Aorta (tissue), 5 donors: ENCODE measurements around the gene MAB21L1. TPM values are rescaled to one million over a fixed set of nuclear protein-coding genes. Genes with fewer than 3 reads are reported as not detected.

ENCODE experiments used
- ATAC-seq: fragments of 200-7000 bp; cut with Tn5 transposase; one replicate; pipeline ENCODE4 v1.9.1; 2022; ENCODE audit warnings: moderate library complexity; ENCODE audit not compliant: low FRiP score
- DNase-seq, 2 donors: peaks; one replicate each; pipeline ENCODE4 v3.0.0-alpha.2; 2020
- H3K27ac ChIP-seq, 2 donors: one replicate each; pipeline ENCODE4 v1.5.1; 2013; ENCODE audit warnings: low read length in 2 of 2, mild to moderate bottlenecking in 2 of 2, moderate library complexity in 2 of 2, control low read depth in 1 of 2, inconsistent platforms in 1 of 2, low read depth in 1 of 2
- H3K27me3 ChIP-seq, 2 donors: one replicate each; pipeline ENCODE4 v1.6.1; 2013; ENCODE audit warnings: control low read depth in 1 of 2, low read length in 1 of 2, mild to moderate bottlenecking in 1 of 2, moderate library complexity in 1 of 2; ENCODE audit not compliant: insufficient read depth in 2 of 2, control insufficient read depth in 1 of 2
- H3K36me3 ChIP-seq, 2 donors: one replicate each; pipeline ENCODE4 v1.6.1; 2013; ENCODE audit warnings: control low read depth in 1 of 2, low read length in 1 of 2, mild to moderate bottlenecking in 1 of 2; ENCODE audit not compliant: insufficient read depth in 2 of 2, control insufficient read depth in 1 of 2
- H3K4me1 ChIP-seq, 2 donors: one replicate each; pipeline ENCODE4 v1.6.1; 2013; ENCODE audit warnings: low read length in 2 of 2, control low read depth in 1 of 2, mild to moderate bottlenecking in 1 of 2, moderate library complexity in 1 of 2; ENCODE audit not compliant: insufficient read depth in 2 of 2, control insufficient read depth in 1 of 2
- H3K4me3 ChIP-seq, 2 donors: one replicate each; pipeline ENCODE4 v1.5.1; 2013; ENCODE audit warnings: low read length in 2 of 2, control low read depth in 1 of 2, mild to moderate bottlenecking in 1 of 2
- H3K9me3 ChIP-seq: one replicate; pipeline ENCODE4 v1.6.1; 2013; ENCODE audit warnings: mild to moderate bottlenecking, low read length; ENCODE audit not compliant: control insufficient read depth
- WGBS, 2 donors: extraction: QIAGEN DNeasy Blood & Tissue Kit; methylation state at CpG; one replicate each; pipeline ENCODE4 v1.1.7; 2013; 5-methylcytosine and 5-hydroxymethylcytosine counted together
- intact Hi-C, 2 donors: fragments of 100-400 bp; cut with DNase I; formaldehyde crosslinking; loops; one replicate each; pipeline versions ENCODE4 v1.14.2 to v1.15.0; 2022
- long read RNA-seq, 2 donors: library from polyadenylated mRNA; unstranded; transcript quantifications; one replicate each; pipeline ENCODE4 v2.0.0, GENCODE V29; 2020 to 2021
- polyA plus RNA-seq, 2 donors: library from polyadenylated mRNA; stranded (reverse); fragments of 200-250 nt; gene quantifications; one replicate each; pipeline ENCODE4 v1.2.3, GENCODE V29; 2013
- total RNA-seq, 2 donors: library from RNA; stranded (reverse); fragmentation: NEBNext Ultra II Directional; extraction: Animal tissue kit (Norgen Biotek cat#: 25700); gene quantifications; one replicate each; pipeline ENCODE4 v1.2.1, GENCODE V29; 2021
- donor health status: healthy with polysubstance abuse.
- donor health status: Bipolar disorder and iron deficiency.
- donor health status: DM: no; HTN: no; CAD: no.
- donor health status: DM: no; HTN: no; CAD: no.
- donor health status: DM: yes; HTN: yes; CAD: no.

The MAB21L1 gene
- total RNA-seq (under 1 TPM; 0.32 to 0.36 TPM), polyA plus RNA-seq (under 1 TPM in 1 of 2 donors, not detected in 1; 0.38 TPM)
- long read RNA-seq, donor 1, partial matches to known transcripts = 0 of 3 reads
- long read RNA-seq, donor 1, other reads (novel, unspliced or antisense) = 0 of 3 reads
- long read RNA-seq, donor 2, partial matches to known transcripts = 0 of 1 reads
- long read RNA-seq, donor 2, other reads (novel, unspliced or antisense) = 0 of 1 reads

DNA sequence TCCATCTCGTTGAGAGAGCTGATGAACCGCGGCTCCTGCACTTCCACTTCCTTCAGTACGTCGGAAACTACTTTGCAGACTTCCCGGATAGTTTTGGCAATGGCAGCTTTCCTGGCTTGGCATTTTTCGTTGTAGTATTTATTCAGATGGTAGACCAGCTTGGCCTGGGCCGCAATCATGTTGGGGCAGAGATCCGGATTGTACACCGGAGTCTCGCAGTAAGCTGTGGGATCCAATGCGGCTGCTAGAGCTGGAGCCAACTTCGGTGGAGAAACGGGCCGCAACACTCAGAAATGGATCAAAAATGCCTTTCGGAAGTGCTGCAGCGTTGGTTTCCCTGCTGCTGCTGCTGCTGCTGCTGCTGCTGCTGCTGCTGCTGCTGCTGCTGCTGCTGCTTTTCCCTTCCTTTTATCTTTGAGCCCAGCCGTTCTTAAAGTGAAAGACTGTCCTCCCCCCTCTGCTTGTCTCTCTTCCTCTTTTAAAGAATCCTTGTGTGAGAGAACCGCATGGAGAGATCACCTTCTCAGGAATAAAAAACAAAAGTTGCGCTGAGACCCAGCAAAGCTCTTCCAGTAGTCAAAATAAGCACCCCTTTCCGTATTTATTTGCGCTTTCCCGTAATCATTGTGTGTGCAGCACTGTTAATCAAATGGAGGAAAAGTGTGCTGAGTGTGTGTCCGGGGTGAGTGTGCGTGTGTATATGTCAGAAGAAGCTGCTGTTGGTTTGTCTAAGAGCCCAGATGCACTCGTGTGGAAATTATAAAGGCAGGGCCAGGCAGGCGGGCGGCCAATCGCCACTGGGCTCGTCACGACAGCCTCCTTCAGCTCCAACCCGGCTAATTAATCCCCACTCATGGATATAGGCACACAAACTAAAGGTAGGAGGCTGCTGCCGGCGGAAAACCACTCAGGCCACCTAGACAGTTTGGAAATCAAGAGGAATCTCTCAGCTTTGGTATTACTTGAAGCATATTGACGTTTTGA lies at the start of gene MAB21L1:
TSS of gene MAB21L1 (minus strand) at position 730 of the 984 bp plus-strand sequence. CDS start at position 179, 551 bp downstream.
- intact Hi-C loops = no loop called here
- peak within 1 kb of the TSS in 1 of 2 donors; percentile 0 for H3K27ac ChIP-seq
- H3K4me3 ChIP-seq = peak within 1 kb of the TSS in 1 of 2 donors; percentile 5
- DNase-seq = peak in 1 of 2 donors; percentile 75
- WGBS, 2 donors = 37 to 39% methylated on average over 35 of the region's 35 CpGs
- H3K9me3 ChIP-seq = no peaks in the 10 kb centered on the region
- H3K36me3 ChIP-seq = no peaks in the 10 kb centered on the region
- no peak for ATAC-seq
- no peaks in the 10 kb centered on the region for H3K4me1 ChIP-seq
- no peaks in the 10 kb centered on the region for H3K27me3 ChIP-seq

DNA sequence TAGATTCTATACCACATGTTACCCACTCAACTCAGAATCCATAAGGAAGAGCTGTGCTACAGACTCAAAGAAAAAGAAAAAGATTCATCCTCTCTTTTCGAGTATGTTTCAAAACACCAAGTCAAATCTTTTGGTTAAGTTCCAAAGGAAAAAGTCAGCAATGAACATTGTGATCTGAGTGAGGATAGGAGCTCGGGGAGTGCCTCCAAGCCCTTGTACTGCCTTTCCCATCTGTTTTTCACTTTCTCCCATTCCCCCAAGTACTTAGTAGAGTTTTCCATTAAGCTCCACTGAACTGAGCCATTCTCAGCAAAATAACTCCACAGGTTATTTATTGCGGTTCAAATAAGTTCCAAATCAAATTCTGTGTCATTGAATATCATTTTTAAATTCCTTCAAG lies 47.7 kb upstream of the MAB21L1 start:
- intact Hi-C loops = no loop called here
- no peaks in the 10 kb centered on the region for H3K4me1 ChIP-seq
- 60 to 71% methylated on average over 3 of the region's 3 CpGs for WGBS, 2 donors
- no peak overlapping the region for H3K4me3 ChIP-seq
- H3K27me3 ChIP-seq = no peaks in the 10 kb centered on the region
- no peaks in the 10 kb centered on the region for H3K9me3 ChIP-seq
- no peaks in the 10 kb centered on the region for H3K36me3 ChIP-seq
- no peak for ATAC-seq
- no peak for DNase-seq
- no peak overlapping the region for H3K27ac ChIP-seq

DNA sequence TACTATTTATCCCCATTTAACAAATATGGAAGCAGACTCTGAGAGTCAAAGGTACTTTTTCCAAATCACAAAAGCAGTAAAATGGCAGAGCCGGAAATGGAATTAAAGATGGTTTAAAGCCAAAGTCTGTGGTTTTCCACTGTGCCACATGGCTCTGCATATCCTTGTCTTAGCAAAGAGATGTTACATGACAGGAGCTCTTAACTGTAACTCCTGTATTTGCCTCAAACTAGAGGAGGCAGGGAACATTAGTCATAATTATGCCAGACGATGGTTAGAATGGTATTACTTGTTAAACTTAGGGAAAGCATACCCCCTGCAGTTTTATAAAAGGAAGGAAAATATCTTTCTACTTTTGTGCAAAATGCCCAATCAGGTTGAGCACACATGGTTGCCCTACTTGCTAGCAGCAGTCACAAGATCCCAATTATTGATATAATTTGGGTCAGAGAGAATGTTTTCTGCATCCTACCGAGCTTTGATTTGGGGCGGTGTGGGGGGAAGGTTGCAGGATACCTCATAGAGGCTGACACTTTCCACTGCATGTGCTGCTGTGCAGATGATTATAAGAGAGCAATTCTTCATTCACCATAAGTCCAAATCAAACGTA lies 42.0 kb upstream of the MAB21L1 start:
- Histone ChIP-seq H3K27ac (no peak overlapping the region), H3K27me3 (no peaks in the 10 kb centered on the region), H3K9me3 (no peaks in the 10 kb centered on the region), H3K36me3 (no peaks in the 10 kb centered on the region), H3K4me3 (no peak overlapping the region), H3K4me1 (no peaks in the 10 kb centered on the region)
- DNase-seq (no peak), ATAC-seq (no peak)
- intact Hi-C loops = no loop called here
- 80 to 88% methylated on average over 5 of the region's 5 CpGs for WGBS, 2 donors

DNA sequence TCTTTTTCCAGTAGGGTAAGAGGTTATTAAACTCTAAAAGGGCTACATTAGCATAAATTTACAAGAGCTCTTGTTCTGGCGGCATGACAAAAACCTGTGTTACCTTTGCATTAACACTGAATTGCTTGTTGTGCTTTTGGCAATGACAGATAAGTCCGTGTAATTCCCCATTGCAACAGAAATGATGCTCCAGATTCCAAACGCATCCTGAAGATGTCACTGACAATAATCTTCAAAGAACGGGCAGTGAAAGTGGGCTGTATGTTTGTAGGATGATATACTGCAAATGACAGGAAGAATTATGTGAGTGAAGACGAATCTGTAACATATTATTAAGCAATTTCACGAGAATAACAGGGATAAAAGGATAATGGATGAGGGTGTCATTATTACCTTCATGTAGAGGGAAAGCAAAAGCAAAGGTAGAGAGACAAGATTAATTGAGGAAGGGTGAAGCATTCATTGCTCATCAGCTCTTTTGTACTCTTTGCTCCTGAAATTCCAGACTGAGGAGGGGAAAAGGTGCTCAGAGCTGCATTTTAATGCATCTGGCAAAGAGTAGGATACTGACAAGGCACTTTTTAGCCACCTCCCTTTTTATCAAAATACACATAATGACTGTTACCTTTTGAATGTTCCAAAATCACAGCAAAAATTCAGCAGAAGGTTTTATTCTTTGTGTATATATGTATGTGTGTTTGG lies 38.5 kb upstream of the MAB21L1 start:
- no peaks in the 10 kb centered on the region for H3K9me3 ChIP-seq
- H3K27ac ChIP-seq = no peak overlapping the region
- ATAC-seq = no peak
- no peaks in the 10 kb centered on the region for H3K36me3 ChIP-seq
- no peak for DNase-seq
- H3K4me3 ChIP-seq = no peak overlapping the region
- intact Hi-C loops = no loop called here
- no peaks in the 10 kb centered on the region for H3K27me3 ChIP-seq
- 71 to 83% methylated on average over 6 of the region's 6 CpGs for WGBS, 2 donors
- H3K4me1 ChIP-seq = no peaks in the 10 kb centered on the region

DNA sequence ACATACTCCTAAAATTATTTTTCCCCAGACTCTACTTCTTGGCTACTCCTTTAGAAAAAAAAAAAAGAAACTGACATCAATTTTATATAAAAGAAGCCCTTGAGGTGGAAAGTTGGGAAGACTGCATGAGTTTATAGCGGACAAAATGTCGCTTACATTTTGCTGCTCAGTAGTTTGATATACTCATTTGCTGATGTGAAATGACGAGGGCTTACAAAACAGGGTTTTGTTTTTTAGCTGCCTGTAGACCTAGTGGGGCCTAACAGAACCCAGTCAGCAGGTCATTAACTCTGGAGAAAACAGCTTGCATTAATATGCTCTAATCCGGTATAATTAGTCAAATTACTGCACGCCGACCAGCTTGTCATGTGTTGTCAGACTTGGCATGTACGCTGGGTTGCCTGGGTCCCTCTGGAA lies 37.6 kb upstream of the MAB21L1 start:
- intact Hi-C loops = no loop called here
- DNase-seq = no peak
- Histone ChIP-seq H3K4me1 (no peaks in the 10 kb centered on the region), H3K27ac (no peak overlapping the region), H3K9me3 (no peaks in the 10 kb centered on the region), H3K36me3 (no peaks in the 10 kb centered on the region), H3K27me3 (no peaks in the 10 kb centered on the region), H3K4me3 (no peak overlapping the region)
- no peak for ATAC-seq
- 87 to 93% methylated on average over 7 of the region's 7 CpGs for WGBS, 2 donors

DNA sequence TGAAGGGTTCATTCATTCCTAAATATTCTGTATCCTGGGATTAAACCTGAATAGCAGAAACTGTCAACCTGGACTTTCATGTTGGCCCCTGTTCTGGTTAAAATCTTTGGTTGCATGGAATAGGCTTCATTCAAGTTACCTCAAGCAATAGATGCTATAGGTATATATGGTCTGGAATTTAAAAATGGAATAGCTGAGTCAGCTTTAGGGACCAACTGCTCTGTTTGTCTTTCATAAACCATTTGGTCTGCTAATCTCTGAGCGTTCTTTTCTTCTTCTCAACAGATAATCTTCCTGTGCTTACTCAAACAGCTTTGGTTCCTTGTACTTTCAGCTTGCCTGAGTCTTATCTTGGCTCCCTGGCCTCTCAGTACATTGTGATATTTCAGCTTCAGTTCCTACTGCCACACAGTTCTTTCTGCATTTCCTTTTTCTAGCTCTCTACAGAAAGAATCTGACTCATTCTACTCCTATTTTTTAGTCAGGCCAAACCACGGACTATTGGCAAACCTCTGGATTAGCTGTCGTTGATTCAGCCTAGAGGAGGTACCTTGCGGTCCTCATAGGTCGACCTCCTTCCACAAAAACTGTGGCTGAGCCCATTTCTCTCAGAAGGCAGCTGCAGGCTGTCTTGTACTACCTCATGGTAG lies 35.9 kb upstream of the MAB21L1 start:
- no peaks in the 10 kb centered on the region for H3K36me3 ChIP-seq
- intact Hi-C loops = no loop called here
- H3K27me3 ChIP-seq = no peaks in the 10 kb centered on the region
- no peak overlapping the region for H3K4me3 ChIP-seq
- DNase-seq (no peak), ATAC-seq (peak; percentile 56)
- WGBS, 2 donors = 16 to 19% methylated on average over 5 of the region's 5 CpGs
- no peaks in the 10 kb centered on the region for H3K9me3 ChIP-seq
- no peaks in the 10 kb centered on the region for H3K4me1 ChIP-seq
- H3K27ac ChIP-seq = no peak overlapping the region

DNA sequence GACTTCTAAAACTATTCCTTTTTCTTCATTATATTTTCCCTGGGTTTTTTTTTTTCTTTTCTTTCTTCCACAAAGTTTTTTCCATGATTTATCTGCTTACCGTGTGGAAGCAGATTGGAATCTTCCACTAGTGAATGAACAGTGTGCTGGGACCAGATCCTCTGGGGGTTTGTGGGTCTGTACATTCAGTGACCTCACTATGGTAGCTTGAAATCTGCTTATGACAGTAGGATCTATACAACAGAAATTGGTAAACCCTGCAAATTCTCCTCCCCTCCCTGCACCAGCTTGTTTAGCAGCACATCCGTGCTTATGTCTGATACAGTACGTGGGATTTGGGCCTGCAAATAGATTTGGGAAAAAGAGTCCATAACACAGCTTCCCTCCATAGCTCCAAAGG lies 26.0 kb upstream of the MAB21L1 start:
- intact Hi-C loops = no loop called here
- no peaks in the 10 kb centered on the region for H3K9me3 ChIP-seq
- 64 to 78% methylated on average over 3 of the region's 3 CpGs for WGBS, 2 donors
- ATAC-seq = no peak
- no peak overlapping the region for H3K4me3 ChIP-seq
- no peaks in the 10 kb centered on the region for H3K27me3 ChIP-seq
- DNase-seq = no peak
- H3K27ac ChIP-seq = no peak overlapping the region
- no peaks in the 10 kb centered on the region for H3K36me3 ChIP-seq
- H3K4me1 ChIP-seq = no peaks in the 10 kb centered on the region

DNA sequence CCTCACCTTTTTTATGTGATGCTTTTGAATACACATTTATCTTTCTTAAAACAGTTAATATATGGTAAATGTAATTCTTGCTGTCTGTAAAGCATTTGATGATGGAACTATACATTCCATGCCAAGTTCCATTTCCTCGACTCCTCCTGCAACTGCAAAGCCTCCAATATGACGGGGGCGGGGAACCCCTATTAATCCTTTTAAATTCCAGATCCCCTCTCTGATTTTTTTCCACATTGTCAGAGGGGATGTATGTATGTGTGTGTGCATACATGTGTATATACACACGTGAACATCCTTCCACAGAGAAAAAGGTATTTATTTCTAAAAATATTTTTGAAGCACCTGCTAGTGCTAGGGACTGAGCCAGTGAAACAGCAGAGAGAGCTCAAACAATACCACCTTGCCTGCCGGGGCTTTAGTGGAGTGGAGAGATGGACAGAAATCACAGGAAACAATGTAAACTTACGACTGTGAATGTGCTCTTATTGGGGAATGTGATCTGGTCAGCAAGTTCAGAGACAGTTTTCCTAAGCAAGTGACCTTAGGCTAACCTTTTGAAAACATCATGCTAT lies 25.3 kb upstream of the MAB21L1 start:
- ATAC-seq (no peak), DNase-seq (no peak)
- Histone ChIP-seq H3K27ac (no peak overlapping the region), H3K4me1 (no peaks in the 10 kb centered on the region), H3K27me3 (no peaks in the 10 kb centered on the region), H3K9me3 (no peaks in the 10 kb centered on the region), H3K4me3 (no peak overlapping the region), H3K36me3 (no peaks in the 10 kb centered on the region)
- 66 to 72% methylated on average over 6 of the region's 6 CpGs for WGBS, 2 donors
- intact Hi-C loops = no loop called here
